ENCODE results near the gene USP27X. TPM values are rescaled to one million over a fixed set of nuclear protein-coding genes. Genes with fewer than 3 reads are reported as not detected.

Gene USP27X
- total RNA-seq (2022; extraction: Qiagen RNA extraction) = 2.9 to 5.2 TPM (median 4.2 TPM) in 5 replicates

GRCh38 chrX:49878834-49879655 is at the start of gene USP27X:
Gene USP27X, plus strand, starts transcription at chrX:49879484. Its CDS starts 824 bp downstream, at chrX:49880308.

GRCh38 chrX:49922291-49923241 is 43.3 kb downstream of the USP27X start, which contains the start of gene CLCN5:
Gene CLCN5, plus strand, starts transcription at chrX:49922596. Its CDS starts 2,703 bp downstream, at chrX:49925299.

Other genes with a start within 250 kb of the USP27X start
- 0.25 to 0.31 TPM in 2 of 5 replicates, not detected in the others for gene PAGE1, start 183.5 kb upstream of the USP27X start, total RNA-seq (2022; extraction: Qiagen RNA extraction)
- not detected in 5 replicates for gene PAGE4, start 50.2 kb upstream of the USP27X start, total RNA-seq (2022; extraction: Qiagen RNA extraction)
- 2.2 to 2.7 TPM (median 2.3 TPM) in 5 replicates for gene CLCN5, start 43.1 kb downstream of the USP27X start, total RNA-seq (2022; extraction: Qiagen RNA extraction)

Measured in A549 treated with CORT108297 at 1 μM for 4 hours (cell line).